ENCODE measurements around the gene FDXR.

Gene FDXR

DNA sequence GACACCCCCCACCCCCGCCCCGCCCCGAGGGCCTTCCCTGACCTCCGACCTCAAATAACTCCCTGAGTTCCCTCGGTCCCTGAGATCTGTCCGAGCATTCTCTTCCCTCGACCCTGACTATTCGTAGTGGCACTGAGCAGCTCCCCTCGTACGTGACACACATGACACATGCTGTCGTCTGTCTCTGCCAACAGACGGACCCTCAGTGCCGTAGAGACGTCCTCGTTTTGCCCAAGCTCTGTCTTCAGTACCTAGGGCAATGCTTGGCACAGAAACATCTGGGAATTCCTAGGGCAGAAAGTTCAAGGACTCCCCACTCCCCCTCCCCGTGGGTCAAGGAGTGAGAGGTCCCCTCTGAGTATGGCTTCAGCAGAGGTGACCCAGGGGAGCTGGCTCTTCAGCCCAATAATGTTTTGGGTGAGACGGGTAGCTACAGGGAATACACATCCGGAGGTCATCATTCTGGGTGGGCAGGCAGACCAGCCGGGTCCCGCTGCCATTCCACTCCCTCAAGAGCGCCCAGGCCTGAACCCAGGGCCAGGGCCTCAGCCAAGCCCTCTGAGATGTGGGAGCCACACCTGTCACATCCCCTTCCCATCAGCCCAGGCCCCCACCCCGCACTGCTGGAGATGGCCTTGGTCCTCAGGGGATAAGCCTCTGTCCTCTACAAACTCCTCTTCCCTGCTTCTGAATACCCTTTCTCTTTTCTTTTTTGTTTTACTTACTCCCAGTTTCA, 21.3 kb upstream of the FDXR start:
- DNase-seq = no peak

DNA sequence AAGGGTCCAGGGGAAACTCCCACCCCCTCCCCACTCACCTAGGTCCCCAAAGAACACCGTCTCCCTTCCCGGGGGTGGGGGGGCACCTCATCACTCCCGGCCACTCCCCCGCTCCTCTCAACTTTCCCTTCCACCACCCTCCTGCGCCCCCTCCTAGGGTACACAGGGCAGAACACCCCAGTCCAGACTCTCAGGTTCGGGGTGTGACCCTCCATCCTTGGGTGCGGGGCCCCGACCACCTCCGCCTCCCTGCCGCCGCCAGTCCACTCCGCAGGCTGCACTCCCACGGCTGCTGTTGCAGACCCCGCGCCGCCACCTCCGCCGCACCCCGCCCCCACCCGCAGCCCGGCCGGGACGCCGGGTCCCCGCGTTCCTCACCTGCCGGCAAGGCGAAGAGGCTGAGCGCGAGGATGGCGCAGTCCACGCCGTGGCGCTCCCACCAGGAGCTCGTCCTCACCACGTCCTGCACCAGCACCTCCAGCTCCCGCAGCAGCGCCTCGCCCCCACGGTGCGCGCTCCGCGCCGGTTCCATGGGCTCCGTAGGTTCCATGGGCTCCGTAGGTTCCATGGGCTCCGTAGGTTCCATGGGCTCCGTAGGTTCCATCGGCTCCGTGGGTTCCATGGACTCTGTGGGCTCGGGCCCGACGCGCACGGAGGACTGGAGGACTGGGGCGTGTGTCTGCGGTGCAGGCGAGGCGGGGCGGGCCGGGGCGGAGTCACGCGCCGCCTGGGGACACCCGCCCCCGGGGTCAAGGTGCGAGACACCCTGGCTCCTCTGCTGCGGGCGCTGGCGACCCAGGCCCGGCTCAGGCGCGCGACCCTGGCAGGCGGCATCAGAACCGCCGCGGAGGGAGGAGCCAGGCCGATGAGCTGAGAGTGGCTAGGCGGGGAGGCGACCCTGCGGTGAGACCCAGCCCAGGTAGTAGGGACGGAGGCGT, 20.4 kb upstream of the FDXR start, which contains the start of gene FADS6:
Gene FADS6, minus strand, starts transcription at position 660 of the 938 bp plus-strand sequence. Its CDS starts 38 bp downstream, at position 622.
- DNase-seq = no peak

DNA sequence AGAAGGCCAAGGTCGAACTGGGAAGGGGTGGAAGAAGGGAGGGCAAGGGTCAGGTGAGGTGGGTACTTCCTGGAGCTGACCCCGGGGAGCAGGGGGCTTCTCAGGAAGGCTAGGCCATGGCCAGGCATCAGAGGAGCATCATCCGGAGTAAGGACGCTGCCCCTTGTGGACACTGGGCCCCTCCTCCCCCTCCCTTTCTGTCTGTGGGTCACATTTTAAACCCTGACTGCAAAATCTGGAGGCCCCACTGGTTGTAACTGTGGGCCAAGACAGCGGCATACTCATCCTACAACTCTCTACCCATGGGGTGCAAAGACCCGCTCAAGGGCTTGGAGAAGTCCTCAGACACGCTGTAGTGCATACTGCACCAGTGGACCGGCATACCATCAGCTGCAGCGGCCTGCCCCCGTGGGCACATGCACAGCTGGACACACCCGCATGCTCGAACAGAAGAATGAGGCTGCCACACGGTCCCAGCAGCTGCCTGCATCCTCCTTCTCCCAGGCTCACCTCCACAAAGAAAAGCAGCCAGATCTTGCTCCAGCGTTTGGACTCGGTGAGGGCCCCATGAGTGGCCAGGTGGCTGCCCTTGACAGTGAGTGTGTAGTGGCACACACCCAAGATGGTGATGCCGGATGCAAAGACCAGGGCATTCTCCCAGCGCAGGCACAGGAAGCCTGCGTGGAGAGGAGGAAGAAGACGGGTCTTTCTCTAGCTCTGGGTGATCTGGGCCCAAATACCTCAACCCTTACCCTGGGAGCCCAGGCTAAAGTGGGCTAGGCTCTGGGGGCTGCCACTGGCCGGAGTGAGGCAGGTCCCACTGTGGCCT, 19.4 kb upstream of the FDXR start:
- DNase-seq = no peak

DNA sequence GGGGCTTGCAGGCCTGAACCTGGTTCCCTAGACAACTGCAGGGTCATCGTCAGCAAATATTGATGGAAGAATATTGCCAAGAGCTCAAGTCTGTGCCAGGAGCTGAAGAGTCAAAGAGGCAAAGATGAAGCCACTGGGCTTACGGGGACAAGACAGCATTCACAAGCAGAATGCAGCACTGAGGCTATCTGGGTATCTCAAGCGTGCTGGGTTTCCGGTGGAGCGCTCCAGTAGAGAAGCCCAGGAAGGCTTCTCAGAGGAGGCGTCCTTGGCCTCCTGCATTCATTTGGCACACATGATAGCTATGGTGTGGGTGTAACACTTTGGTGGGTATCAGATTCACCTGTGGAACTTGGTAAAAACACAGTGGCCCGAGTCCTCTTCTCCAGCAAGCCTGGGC, 17.8 kb upstream of the FDXR start:
- DNase-seq = no peak

DNA sequence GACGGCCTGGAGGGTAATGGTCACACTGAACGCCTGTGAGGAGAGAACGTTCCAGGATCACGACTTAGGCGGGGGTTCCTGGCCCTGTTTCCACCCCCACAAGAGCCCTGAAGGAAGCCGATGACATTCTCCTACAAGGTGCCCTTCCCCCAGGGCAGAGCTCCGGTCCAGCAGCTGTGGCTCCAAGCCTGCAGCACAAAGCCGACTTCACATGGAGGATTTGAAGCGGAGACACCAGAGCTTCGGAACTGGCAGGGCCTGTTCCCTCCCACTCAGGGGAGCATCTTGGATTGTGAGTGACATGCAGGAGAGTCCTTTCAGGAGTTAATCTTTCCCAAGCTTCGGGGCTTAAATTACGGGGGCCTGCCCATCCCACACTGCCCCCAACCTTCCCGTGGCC, 15.7 kb upstream of the FDXR start:
- DNase-seq = no peak

DNA sequence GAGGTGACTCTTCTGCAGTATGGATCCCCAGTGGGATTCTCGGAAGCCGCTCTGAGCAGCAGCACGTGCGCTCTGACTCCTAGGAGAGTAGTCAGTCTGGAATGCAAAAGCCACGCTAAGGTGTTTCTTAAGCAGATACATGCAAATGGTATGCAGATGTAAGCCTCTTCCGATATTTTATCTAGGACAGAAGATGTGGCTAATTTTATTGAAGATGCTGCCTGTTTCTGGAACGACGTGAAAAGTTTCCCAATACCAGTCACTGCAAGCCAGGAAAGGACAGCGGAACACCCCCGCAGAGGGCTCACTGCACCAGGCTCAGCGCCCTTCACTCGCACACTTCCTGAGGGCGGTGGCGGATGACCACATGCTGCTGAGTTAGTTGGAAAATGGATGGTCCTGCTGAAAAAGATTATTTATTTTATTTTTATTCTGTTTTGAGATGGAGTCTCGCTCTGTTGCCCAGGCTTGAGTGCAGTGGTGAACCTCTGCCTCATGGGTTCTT, 10.5 kb upstream of the FDXR start:
- no peak for DNase-seq

DNA sequence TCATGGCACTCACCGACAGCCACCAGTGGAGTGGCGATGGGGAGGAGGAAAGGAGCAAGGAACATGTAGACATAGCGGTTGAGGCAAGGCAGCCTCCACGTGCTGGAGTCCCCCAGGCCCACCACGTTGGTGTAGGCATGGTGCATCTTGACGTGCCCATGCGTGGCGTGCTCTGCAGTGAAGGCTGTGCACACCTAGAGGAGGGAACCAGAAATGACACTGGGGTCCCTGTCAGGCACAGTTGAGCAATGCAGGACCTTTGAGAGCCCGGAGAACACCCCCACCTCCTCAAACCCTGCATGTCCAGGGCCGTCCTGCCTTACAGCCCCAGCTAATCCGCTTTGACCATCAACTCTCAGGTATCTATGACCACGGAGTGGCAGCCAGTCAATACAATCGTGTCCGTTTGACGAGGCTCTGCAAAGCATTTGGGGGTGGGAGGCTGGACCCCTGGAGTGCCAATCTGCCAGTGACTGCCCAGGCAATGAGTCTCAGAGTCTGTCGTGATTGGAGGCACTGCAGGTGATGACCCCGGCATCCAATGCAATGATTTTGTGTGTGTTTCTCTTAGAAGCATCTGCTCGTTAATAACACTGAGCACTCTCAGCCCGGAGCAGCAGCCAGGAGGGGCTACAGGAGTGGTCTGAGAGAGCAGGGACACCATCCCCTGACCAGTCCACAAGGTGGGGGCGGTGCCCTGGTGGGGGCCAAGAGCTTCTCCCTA, 9.9 kb upstream of the FDXR start:
- no peak for DNase-seq

DNA sequence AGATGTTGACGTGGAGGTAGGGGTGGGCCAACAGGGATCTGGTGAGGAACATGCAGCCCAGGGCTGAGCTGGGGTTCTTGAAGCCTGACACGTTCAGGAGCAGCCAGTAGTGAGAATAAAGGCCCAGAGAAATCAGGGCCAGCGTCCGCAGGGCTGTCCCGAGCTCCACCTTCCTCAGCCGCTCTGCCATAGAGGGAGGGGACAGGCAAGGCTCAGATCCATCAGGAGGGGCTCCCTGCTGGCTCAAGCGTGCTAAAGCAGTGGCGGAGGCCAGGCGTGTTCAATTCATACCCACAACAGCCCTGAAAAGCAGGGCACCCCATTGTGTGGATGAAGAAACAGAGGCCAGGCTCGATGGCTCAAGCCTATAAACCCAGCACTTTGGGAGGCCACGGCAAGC, 8.3 kb upstream of the FDXR start:
- no peak for DNase-seq

DNA sequence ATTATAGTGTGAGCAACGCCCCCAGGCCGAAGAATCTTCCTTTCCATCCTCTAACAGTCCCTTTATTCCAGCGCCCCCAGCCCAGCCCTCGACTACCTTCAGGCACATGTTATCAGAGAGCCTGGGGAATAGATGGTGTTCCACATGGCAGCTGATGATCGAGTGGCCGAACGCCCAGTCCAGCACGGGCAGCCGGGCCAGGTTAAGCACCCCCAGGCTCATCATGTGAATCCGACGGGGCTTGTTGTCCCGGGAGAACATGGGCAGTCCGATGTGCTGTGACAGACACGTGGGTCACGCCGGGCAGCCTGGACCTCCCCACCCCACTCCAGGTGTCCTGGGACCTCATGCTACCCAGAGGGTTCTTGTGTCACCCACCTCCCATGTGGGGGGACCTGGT, 6.5 kb upstream of the FDXR start:
- no peak for DNase-seq

DNA sequence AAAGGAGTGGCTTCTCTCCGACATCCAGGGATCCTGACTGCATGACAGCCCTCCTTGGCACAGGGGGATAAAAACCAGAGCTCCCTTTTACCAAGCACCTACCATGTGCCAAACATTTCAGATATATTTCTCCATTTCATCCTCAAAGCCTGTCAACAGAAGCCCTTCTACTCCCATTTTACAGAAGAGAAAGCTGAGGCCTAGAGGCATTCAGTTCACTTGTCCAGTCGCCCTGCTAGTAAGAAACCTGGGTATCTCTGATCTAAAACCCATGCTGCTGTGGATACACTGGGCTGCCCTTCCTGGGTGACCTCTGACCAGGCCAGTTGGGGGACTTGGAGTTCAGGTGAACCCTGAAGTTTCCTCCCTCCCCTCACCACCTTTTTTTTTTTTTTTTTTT, 5.9 kb upstream of the FDXR start:
- no peak for DNase-seq

DNA sequence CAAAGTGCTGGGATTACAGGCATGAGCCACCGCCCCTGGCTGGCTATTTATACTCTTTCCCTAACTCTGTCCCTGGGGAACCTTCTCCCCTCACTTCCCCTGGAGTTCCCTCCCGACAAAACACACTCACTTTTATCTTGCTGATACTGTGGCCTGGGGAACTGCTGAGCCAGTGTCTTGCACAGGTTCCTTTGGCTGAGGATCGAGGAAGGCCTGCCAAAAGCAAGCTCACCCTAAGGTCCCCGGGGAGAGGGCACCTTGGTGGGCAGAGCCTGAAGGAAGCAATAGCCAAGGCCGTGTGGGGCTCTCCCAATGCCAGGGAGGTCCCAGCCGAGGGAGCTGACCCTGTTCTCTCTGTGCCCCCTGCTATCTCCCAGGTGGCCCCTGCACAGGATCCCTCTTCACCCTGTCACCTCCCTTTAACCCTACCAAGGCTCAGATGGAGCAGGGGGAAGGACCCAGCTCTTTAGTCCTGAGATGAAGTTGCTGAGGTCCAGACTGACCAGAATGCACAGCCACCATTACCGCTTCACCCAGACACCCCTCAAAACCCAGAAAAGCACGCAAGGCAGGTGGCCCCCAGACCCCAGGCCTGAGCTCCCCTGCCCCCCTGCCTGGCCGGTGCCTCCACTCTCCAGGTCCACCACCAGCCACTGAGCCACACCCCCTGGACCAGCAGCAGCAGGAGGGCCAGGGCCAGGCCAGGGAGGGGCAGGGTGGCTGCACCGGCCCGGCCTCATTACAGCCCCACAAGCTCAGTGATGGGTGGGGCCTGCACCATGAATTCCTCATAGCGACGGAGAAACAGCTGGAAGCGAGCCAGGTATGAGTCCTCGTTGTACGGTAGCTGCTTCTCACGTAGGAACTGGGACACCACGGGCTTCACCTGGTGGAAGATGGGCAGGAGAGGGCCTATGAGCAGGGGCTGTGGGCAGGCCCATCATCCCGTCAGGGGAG, 5.1 kb upstream of the FDXR start:
- peak; percentile 26 for DNase-seq

DNA sequence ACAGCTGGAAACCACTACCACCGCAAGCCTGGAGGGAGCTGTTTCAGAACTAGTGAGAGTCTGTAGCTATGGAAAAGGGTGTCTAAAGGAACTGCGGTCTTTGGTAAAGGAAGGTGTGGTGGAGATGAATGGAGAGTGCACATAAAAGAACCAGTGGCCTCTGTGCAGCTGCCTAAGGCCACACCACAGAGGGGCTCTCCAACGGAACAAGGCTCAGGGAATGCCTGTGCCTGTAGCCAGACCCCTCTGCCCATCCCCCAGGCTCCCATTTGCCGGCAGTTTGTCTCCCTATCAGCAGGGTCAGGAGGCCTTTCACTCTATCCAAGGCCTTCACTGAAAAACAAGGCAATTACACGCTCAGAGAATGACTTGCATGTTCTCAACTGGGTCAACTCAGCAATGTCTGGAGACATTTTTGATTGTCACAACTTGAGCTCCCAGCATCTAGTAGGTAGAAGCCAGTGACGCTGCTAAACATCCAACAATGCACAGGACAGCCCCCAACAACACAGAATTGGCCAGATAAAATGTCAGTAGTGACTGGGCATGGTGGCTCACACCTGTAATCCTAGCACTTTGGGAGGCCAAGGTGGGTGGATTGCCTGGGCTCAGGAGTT, 3.3 kb upstream of the FDXR start:
- no peak for DNase-seq

DNA sequence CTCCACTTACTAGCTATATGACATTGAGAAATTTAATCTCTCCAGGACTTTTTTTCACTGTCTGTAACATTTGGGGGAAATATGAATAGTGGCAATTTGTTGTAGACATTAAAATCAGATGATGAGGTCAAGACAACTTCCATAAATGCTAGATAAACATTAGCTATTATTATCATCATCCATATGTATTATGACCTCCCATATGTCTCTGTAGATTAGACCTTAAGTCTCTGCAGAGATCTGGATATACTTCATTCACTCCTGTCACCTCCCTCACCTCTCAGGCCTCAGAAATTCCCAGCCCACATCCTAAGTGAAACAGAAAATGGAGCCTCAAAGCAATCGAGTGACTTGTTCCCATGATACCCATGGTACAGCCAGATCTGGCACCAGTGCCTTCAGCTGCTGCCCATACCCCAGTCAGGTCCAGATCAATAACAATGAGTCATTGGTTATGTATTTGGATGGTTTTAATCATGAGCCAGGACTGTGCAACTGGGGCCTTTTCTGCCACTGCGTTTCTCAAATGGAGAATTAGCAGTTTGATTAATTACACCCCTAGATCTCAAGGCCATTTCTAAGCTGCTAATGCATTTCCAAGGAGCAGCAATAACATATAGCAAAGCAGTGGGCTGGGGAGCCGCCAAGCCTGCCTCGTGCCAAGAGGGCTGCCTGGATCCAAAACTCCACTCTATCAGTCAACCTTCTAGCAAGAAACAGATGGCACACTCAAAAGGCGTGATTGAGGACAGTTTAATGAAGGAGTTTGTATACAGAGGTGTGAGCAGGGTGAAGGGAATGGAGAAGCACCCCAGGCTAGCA, 2.6 kb upstream of the FDXR start:
- DNase-seq = no peak

DNA sequence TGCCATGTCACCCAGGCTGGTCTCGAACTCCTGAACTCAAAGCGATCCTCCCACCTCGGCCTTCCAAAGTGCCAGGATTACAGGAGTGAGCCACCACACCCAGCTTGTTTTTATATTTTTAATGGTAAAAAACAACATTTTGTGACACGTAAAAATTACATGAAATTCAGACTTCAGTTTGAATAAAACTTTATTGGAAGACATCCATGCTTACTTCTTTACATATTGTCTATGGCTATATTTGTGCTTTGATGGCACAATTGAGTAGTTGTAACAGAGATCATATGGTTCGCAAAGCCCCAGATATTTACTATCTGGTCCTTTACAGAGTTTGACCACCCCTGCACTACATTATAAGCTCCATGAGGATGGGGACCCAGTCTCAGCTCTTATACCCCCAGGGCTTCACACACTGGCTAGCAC, 1.8 kb upstream of the FDXR start:
- DNase-seq = no peak

DNA sequence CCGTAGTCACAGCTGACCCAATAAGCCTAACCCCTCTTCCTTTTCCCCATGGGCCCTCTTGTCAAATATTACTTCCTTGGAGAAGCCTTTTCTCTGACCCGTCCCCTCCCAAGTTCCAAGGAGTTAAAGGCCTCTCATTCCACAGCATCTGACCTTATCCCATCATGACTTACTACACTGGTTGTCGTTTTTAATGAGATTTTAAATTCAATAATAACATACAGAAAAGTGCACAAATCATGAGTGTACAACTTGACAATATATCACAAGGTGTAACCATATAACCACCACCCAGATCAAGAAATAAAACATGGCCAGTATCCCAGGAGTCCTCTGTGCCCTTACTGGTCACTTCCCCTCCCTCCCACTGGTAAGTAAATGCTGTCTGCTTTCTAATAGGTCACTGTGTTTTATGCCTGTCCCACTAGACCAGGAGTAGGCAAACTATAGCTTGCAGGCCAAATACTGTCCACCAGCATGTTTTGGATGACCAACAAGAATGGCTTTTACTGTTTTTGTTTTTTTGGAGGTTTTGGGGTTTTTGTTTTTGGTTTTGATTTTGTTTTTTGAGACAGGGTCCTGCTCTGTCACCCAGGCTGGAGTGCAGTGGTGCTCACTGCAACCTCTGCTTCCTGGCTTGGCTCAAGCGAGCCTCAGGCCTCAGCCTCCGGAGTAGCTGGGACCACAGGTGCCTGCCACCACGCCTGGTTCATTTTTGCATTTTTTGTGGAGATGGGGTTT, 1.2 kb upstream of the FDXR start:
- no peak for DNase-seq

DNA sequence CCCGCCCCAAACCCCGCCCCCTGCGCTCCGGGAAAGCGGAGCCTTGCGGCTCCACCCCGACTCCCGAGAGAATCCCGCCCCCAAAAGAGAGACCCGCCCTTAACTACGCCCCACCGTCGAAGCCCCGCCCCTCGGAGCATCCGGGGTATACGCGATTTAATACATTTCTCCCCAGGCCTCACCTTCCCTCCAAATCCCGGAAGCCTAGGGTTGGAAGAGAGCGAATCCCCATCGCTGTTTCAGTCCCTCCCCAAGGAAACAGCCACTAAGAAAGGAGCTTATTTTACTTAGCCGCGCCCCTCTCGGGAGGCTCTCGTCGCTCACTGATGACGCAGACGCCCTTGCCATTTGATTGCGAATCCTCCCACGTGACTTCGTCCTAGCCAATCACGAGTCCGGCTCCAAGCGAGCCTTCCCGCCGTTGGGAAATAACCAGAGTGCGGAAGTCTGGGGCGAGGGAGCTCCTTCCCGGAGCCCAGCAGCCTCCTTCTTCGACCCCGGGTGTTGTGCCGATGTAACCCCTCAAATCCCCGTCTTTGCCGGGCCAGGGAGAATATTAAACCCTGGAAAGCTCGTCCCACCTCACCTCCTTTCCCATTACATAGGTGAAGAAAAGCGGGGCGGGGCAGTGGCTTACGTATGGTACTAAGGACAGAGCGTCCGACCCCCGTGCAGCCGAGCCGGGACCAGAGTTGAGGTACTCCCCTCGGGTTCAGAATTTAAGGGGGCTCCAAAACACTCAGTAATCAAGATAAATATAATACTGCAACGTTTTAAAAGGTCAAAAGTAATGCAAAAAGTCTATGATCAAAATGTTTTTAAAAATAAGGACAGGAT, 461 bp upstream of the FDXR start:
- DNase-seq = peak; percentile 99

DNA sequence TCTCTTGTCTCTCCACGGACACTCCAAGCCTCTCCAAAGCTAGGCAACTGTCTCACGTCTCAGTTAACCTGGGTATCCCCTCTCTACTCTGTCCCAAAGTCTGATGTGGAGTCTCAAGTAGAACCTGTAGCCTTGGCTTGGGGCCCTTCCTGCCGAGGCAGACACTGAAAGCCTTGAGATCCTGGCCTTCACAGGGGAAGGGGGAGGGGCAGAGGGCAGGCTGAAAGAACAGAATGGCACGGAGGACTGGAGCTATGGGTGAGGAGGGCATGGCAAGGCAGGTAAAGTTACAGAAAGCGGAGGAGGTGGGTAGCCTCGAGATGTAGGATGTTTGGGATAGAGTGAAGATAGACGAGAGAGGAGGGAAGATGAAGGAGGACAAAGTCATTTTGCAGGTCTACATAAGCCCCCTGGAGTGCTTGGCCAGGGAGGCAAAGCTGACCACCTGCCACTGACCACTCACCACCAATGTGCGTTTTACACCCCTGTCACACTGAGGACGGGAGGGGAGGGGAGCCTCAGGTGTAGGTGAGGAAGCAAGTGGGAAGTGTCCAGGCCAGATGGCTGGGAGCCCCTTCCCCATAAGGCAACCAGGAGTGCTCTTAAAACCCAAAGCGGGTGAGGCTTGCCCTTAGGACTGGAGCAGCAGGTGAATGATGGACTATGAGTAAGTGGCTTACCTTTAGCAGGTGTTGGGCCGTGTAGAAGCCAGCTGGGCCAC, 1.3 kb downstream of the FDXR start:
- DNase-seq = no peak
